ENCODE measurements around the gene AMOTL1. TPM values are rescaled to one million over a fixed set of nuclear protein-coding genes. Genes with fewer than 3 reads are reported as not detected.
A peak's percentile ranks its signal among the peaks of the same experiment; 100 is the strongest.

AMOTL1 gene
- total and polyA plus RNA-seq, 2 of the 8 experiments (the other 6 are each of a cell fraction or from before 2014, with no cell fraction given), result 9.0 to 27.6 TPM

DNA sequence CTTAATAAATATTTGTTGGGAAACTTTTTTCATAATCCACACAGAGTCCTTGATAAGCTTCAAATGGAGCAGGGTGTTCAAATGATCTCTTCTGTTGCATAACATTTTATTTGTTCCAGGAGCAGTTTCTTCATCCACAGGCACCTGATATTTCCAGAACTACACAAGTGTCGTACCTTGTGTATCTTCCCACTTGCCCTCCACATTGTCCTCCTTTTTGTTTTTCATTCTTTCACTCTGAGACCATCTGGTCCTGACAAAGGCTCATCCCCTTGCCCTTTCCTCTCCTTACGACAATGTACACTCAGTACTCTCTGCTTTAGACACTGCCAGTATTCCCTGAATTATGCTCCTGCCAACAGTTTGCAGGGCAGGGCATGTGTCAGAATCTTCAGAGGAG, 5.2 kb upstream of the AMOTL1 start:
- Histone ChIP-seq H2BK12ac (ENCODE audit: low read depth, low read length) (peak overlapping the region; percentile 77), H3K4ac (replicated peaks; ENCODE audit: insufficient read length, low read depth, low read length) (no peak overlapping the region), H3K14ac (ENCODE audit: insufficient read length) (no peak overlapping the region), H4K8ac (ENCODE audit: extremely low read depth, insufficient read depth, low read length) (no peak overlapping the region), H3K4me3 (ENCODE audit: extremely low read depth in 1 of 4, insufficient read depth in 2 of 4, low read depth in 3 of 4, low read length in 4 of 4) (no peak overlapping the region), H3K27ac (ENCODE audit: low read depth, low read length) (no peak overlapping the region), H3K9me3 (ENCODE audit: insufficient read depth in 2 of 2, low read depth in 1 of 2, low read length in 1 of 2) (no peaks in the 10 kb centered on the region), H3K56ac (replicated peaks; ENCODE audit: insufficient read length, low read depth, low read length) (no peak overlapping the region), H3K79me2 (ENCODE audit: control insufficient read depth in 1 of 2, insufficient read depth in 2 of 2, low read length in 2 of 2) (no peaks in the 10 kb centered on the region), H2AK5ac (ENCODE audit: low read depth, low read length) (no peak overlapping the region), H3K4me2 (ENCODE audit: insufficient read depth in 1 of 2, low read depth in 2 of 2, low read length in 2 of 2) (no peak overlapping the region), H3K36me3 (ENCODE audit: control insufficient read depth in 2 of 4, insufficient read depth in 4 of 4, low read length in 3 of 4) (no peaks in the 10 kb centered on the region), H3K23ac (ENCODE audit: insufficient read length) (no peak overlapping the region), H2BK15ac (ENCODE audit: low read length) (no peak overlapping the region; the same call in 1 of the 2 replicates), H3K79me1 (ENCODE audit: low read depth, low read length) (no peaks in the 10 kb centered on the region), H3K4me1 (replicated peaks in 1 of 4; ENCODE audit: control insufficient read depth in 3 of 4, insufficient read depth in 4 of 4, low read length in 3 of 4) (peaks cover 0 to 16% (median 9%) of the 10 kb centered on the region in 4 experiments; a peak in 6 of 7 replicates), H2BK5ac (ENCODE audit: low read depth, low read length) (no peak overlapping the region), H4K5ac (ENCODE audit: insufficient read length, low read depth, low read length) (no peak overlapping the region), H2BK20ac (ENCODE audit: low read length) (no peak overlapping the region), H2AFZ (ENCODE audit: low read length) (no peak overlapping the region), H3K18ac (ENCODE audit: extremely low read depth, low read length) (no peak overlapping the region), H3K23me2 (ENCODE audit: low read depth, low read length) (no peaks in the 10 kb centered on the region), H3K9ac (replicated peaks in 1 of 4; ENCODE audit: extremely low read depth in 1 of 4, low read depth in 3 of 4, low read length in 3 of 4) (no peak overlapping the region), H3K27me3 (replicated peaks in 1 of 4; ENCODE audit: control insufficient read depth in 3 of 4, extremely low read depth in 1 of 4, insufficient read depth in 3 of 4, low read length in 3 of 4) (peaks cover 8 to 36% (median 32%) of the 10 kb centered on the region in 4 experiments), H2BK120ac (replicated peaks; ENCODE audit: low read depth, low read length) (no peak overlapping the region), H4K20me1 (replicated peaks in 1 of 2; ENCODE audit: control insufficient read depth in 1 of 2, insufficient read depth in 2 of 2, low read length in 2 of 2) (peaks cover 3% of the 10 kb centered on the region in 2 experiments), H4K91ac (replicated peaks; ENCODE audit: insufficient read length, low read length) (no peak overlapping the region)
- ChIA-PET CTCF (ENCODE audit: partially characterized antibody) (interaction anchor here (1.0 to 4.2 kb wide), 11 partner anchors 9 to 216 kb away, joined by 3 to 24 read pairs (median 4); no protein-coding TSS in a partner anchor), POLR2A (ENCODE audit: partially characterized antibody) (interaction anchor here (0.5 to 1.1 kb wide), 2 partner anchors 14 to 66 kb away, joined by 3 to 4 read pairs; no protein-coding TSS in a partner anchor)
- no peak for FAIRE-seq
- no peak for DNase-seq (ENCODE audit: low read depth in 1 of 2, low spot score in 2 of 2)
- 93% methylated on average over 2 of the region's 2 CpGs; no CpG with 5 or more reads in 1 of the 2 experiments for WGBS, 2 experiments (ENCODE audit: extremely low coverage in 1 of 2, insufficient coverage in 1 of 2, insufficient read length in 1 of 2, insufficient replicate concordance in 2 of 2, low coverage in 1 of 2, low lambda C conversion rate in 2 of 2, missing lambda C conversion rate in 1 of 2)
- TF ChIP-seq CTBP2 (IDR thresholded peaks at IDR 0.05; ENCODE audit: borderline replicate concordance, insufficient read depth, insufficient read length, low read length), result no peak
- TF ChIP-seq SAP30 (IDR thresholded peaks at IDR 0.05; ENCODE audit: insufficient read depth, insufficient replicate concordance, low read length), result no peak
- no peak for TF ChIP-seq HDAC2 (IDR thresholded peaks at IDR 0.05; ENCODE audit: borderline replicate concordance in 1 of 2, low read depth in 2 of 2, low read length in 2 of 2)
